PC-9 (cell line): ENCODE measurements around the gene HELT. TPM values are rescaled to one million over a fixed set of nuclear protein-coding genes. Genes with fewer than 3 reads are reported as not detected.

Experiments
- Bru-seq: library from RNA; stranded (reverse); fragments of 400-500 nt; gene quantifications from one replicate; lab custom pipeline; 2021; lab: Mats Ljungman, UMichigan
- BruChase-seq, 2 experiments: library from RNA; stranded (reverse); fragments of 400-500 nt; gene quantifications; one replicate each; lab custom pipeline; 2021; lab: Mats Ljungman, UMichigan
- BruUV-seq: library from RNA; stranded (reverse); fragments of 400-500 nt; replicated peaks from 2 replicates; lab custom pipeline; 2021; lab: Mats Ljungman, UMichigan
- CTCF ChIA-PET: fragments of 300-600 bp; sonication (Branson Sonifier 250); formaldehyde crosslinking; loops from one replicate; lab custom pipeline; 2022; ENCODE audit warnings: antibody characterized with exemption; lab: Charles Lee
- POLR2A ChIA-PET: fragments of 300-600 bp; sonication (Branson Sonifier 250); formaldehyde crosslinking; loops from one replicate; lab custom pipeline; 2022; ENCODE audit warnings: antibody characterized with exemption; ENCODE audit not compliant: unreplicated experiment; lab: Charles Lee
- DNase-seq, 2 experiments: peaks; one replicate each; pipeline versions ENCODE4 v3.0.0 to v3.0.0-alpha.2; 2015 to 2022; ENCODE audit warnings: mixed read lengths in 1 of 2
- H2AFZ ChIP-seq: fragments of 200-600 bp; sonication (generic); 2 replicates; pipeline ENCODE4 v1.8.1; 2017; ENCODE audit warnings: antibody characterized with exemption
- H3F3A ChIP-seq: fragments of 200-600 bp; sonication (generic); 2 replicates; pipeline ENCODE4 v1.8.1; 2017; ENCODE audit warnings: antibody characterized with exemption, mild to moderate bottlenecking, low read depth; ENCODE audit not compliant: insufficient read depth
- H3K27ac ChIP-seq: fragments of 200-600 bp; sonication (generic); 2 replicates; pipeline ENCODE4 v1.6.1; 2016; ENCODE audit warnings: mixed run types
- H3K27me3 ChIP-seq: fragments of 200-600 bp; sonication (generic); 2 replicates; pipeline ENCODE4 v1.6.1; 2016; ENCODE audit warnings: low read depth, mixed run types; ENCODE audit not compliant: insufficient read depth
- H3K36me3 ChIP-seq: fragments of 200-600 bp; sonication (generic); 2 replicates; pipeline ENCODE4 v1.6.1; 2016; ENCODE audit warnings: low read depth, mixed run types
- H3K4me1 ChIP-seq: fragments of 200-600 bp; sonication (generic); replicated peaks from 2 replicates; pipeline ENCODE4 v1.6.1; 2016; ENCODE audit warnings: mixed run types; ENCODE audit not compliant: insufficient read depth
- H3K4me2 ChIP-seq: fragments of 200-600 bp; sonication (generic); 2 replicates; pipeline ENCODE4 v1.6.1; 2017; ENCODE audit warnings: mixed run types
- H3K4me3 ChIP-seq: fragments of 200-600 bp; sonication (generic); 2 replicates; pipeline ENCODE4 v1.6.1; 2016; ENCODE audit warnings: mixed run types
- H3K79me2 ChIP-seq: fragments of 200-600 bp; sonication (generic); 2 replicates; pipeline ENCODE4 v1.6.1; 2017; ENCODE audit warnings: low read depth, mixed run types
- H3K9me2 ChIP-seq: fragments of 200-600 bp; sonication (generic); 2 replicates; pipeline ENCODE4 v1.8.1; 2017; ENCODE audit warnings: mild to moderate bottlenecking; ENCODE audit not compliant: insufficient read depth
- H3K9me3 ChIP-seq: fragments of 200-600 bp; sonication (generic); 2 replicates; pipeline ENCODE4 v1.8.1; 2016; ENCODE audit warnings: low read depth; ENCODE audit not compliant: insufficient read depth
- H4K20me1 ChIP-seq: fragments of 200-600 bp; sonication (generic); 2 replicates; pipeline ENCODE4 v1.8.1; 2017; ENCODE audit not compliant: insufficient read depth
- CTCF ChIP-seq: fragments of 200-600 bp; sonication (generic); conservative IDR thresholded peaks from 2 replicates; pipeline ENCODE4 v1.6.1; 2017; ENCODE audit warnings: mixed run types, antibody characterized with exemption, mild to moderate bottlenecking, moderate library complexity
- EZH2 ChIP-seq: fragments of 200-600 bp; sonication (generic); IDR thresholded peaks from 2 replicates; pipeline ENCODE4 v1.8.0; 2017; ENCODE audit warnings: antibody characterized with exemption, low read depth
- intact Hi-C: fragments of 100-400 bp; cut with micrococcal nuclease; formaldehyde crosslinking; loops from one replicate; pipeline ENCODE4 v1.10.0; 2022; ENCODE audit not compliant: unreplicated experiment
- long read RNA-seq: library from polyadenylated mRNA; stranded (forward); transcript quantifications from one replicate; pipeline ENCODE4 v2.0.0, GENCODE V29; 2022
- total RNA-seq: library from RNA; stranded (reverse); gene quantifications from 2 replicates; pipeline ENCODE4 v1.2.3, GENCODE V29; 2021

HELT gene
- total RNA-seq (not detected in 2 replicates), Bru-seq, nascent RNA (not detected), BruChase-seq, experiment 1, labeled RNA remaining after a 2-hour chase (not detected), BruChase-seq, experiment 2, labeled RNA remaining after a 6-hour chase (not detected)
- long read RNA-seq, result 0 reads

- Histone ChIP-seq H3K9me3 (no peaks in the 10 kb centered on the region), H3K4me3 (no peak within 1 kb of the TSS), H4K20me1 (no peaks in the 10 kb centered on the region), H3K27me3 (0 out of 2 replicates have a peak, but pooled peaks cover 8% of the 10 kb centered on the region), H2AFZ (no peak within 1 kb of the TSS), H3K79me2 (no peaks in the 10 kb centered on the region), H3K36me3 (no peaks in the 10 kb centered on the region), H3K4me2 (no peak within 1 kb of the TSS), H3K9me2 (no peaks in the 10 kb centered on the region), H3F3A (no peaks in the 10 kb centered on the region), H3K4me1 (no peaks in the 10 kb centered on the region), H3K27ac (no peak within 1 kb of the TSS)
- CTCF ChIA-PET, result no interaction called here
- intact Hi-C loops, result no loop called here
- TF ChIP-seq EZH2 (no peak), CTCF (no peak)
- no peak for DNase-seq
- POLR2A ChIA-PET, result interaction anchor here (0.6 kb wide), 1 partner anchor 378 kb away, joined by 3 read pairs; the partner anchor contains the start of gene ANKRD37
- no TSS peak for BruUV-seq
Measured at GRCh38 chr4:185017964-185018772, at the start of gene HELT. Gene HELT, plus strand, starts transcription at chr4:185018490. Its CDS starts 439 bp downstream, at chr4:185018929.

- CTCF ChIA-PET, result interaction anchor here (0.6 kb wide), 1 partner anchor 127 kb away, joined by 4 read pairs; no protein-coding TSS in a partner anchor
- peaks cover 16% of the 10 kb centered on the region for H3K4me1 ChIP-seq
- no peaks in the 10 kb centered on the region for H3K36me3 ChIP-seq
- H2AFZ ChIP-seq, result no peak overlapping the region
- no peaks in the 10 kb centered on the region for H3K9me2 ChIP-seq
- intact Hi-C loops, result no loop called here
- no peaks in the 10 kb centered on the region for H3K79me2 ChIP-seq
- H3K27ac ChIP-seq, result no peak overlapping the region
- H3K27me3 ChIP-seq, result no peaks in the 10 kb centered on the region
- no peaks in the 10 kb centered on the region for H3K9me3 ChIP-seq
- H3K4me3 ChIP-seq, result no peak overlapping the region
- no peaks in the 10 kb centered on the region for H3F3A ChIP-seq
- no TSS peak for BruUV-seq
- TF ChIP-seq CTCF (no peak), EZH2 (no peak)
- DNase-seq, result peak; percentile 79 to 81
- POLR2A ChIA-PET, result no interaction called here
- peak overlapping the region; percentile 47 for H3K4me2 ChIP-seq
- no peaks in the 10 kb centered on the region for H4K20me1 ChIP-seq
Measured at GRCh38 chr4:184968784-184969201, 49.5 kb upstream of the HELT start.

GRCh38 chr4:184969610-184970009 is 48.7 kb upstream of the HELT start:
- Histone ChIP-seq H3K4me2 (no peak overlapping the region), H3F3A (no peaks in the 10 kb centered on the region), H3K9me2 (no peaks in the 10 kb centered on the region), H2AFZ (no peak overlapping the region), H3K36me3 (no peaks in the 10 kb centered on the region), H3K27ac (no peak overlapping the region), H3K9me3 (no peaks in the 10 kb centered on the region), H3K4me1 (peaks cover 16% of the 10 kb centered on the region), H4K20me1 (no peaks in the 10 kb centered on the region), H3K4me3 (no peak overlapping the region), H3K79me2 (no peaks in the 10 kb centered on the region), H3K27me3 (no peaks in the 10 kb centered on the region)
- ChIA-PET POLR2A (no interaction called here), CTCF (no interaction called here)
- no peak for DNase-seq
- intact Hi-C loops, result no loop called here
- TF ChIP-seq EZH2 (no peak), CTCF (no peak)
- no TSS peak for BruUV-seq
